ENCODE data around the gene SLX9. TPM values are rescaled to one million over a fixed set of nuclear protein-coding genes. Genes with fewer than 3 reads are reported as not detected.
A peak's percentile ranks its signal among the peaks of the same experiment; 100 is the strongest.

SLX9 gene
- total and polyA plus RNA-seq, 2 experiments from 2014 or later = 25.6 to 35.8 TPM

DNA sequence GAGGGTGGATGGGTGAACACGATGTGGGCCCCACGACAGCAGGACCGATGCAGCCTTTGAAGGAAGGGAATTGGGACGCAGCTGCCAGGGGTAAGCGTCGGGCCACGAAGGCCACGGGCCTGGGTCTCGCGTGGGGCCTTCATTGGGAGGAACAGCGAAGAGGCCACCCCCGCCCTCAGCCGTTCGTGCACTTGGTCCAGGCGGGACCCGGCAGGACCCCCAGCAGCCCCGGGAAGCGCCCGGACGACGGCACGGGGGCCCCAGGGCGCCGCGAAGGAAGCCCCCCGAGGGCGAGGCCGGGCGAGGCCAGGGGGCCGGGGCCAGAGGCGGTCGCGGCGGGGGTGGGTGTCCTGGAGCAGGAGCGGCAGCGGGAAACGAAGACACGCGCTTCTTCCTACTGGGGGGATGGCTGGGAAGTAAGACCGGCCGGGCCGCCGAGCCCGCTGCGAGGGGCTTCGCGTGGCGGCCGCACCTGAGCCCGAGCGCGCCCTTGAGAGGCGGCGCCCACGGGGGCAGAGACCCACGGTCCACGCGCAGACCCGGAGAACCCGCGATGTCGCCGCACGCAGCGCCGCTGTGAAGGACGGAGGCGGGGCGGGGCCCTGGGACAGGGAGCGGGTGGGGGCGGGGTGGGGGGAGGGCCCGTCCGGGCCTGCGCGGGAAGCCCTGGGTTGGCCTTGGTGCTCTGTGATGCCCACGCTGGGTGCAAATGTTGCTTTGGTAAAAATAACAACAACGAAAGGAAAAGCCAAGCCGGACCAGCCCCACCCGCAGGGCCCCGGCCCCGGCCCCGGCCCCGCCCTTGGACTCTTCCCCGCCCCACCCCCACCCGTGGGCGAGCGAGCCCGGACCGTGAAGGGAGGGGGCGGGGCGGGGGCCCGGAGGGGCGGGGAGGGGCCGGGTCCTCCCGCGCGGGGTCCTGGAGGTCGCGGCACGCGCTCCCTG is 78.6 kb downstream of the SLX9 start:
- TF ChIP-seq EZH2phosphoT487 (IDR thresholded peaks at IDR 0.05; ENCODE audit: insufficient read depth, low read depth) = no peak
- TF ChIP-seq EZH2 (IDR thresholded peaks at IDR 0.05; ENCODE audit: insufficient read depth, poor library complexity, severe bottlenecking) = no peak
- Histone ChIP-seq H2AFZ (peak overlapping the region; percentile 68), H3K4me1 (ENCODE audit: insufficient read depth) (0 out of 2 replicates have a peak, but pooled peaks cover 2% of the 10 kb centered on the region), H3K9me2 (ENCODE audit: insufficient read depth) (no peaks in the 10 kb centered on the region), H3F3A (ENCODE audit: insufficient read depth) (no peaks in the 10 kb centered on the region), H3K27me3 (replicated peaks; ENCODE audit: insufficient read depth) (no peaks in the 10 kb centered on the region), H3K9ac (peak overlapping the region; percentile 74), H3K36me3 (ENCODE audit: low read depth) (no peaks in the 10 kb centered on the region), H3K4me2 (ENCODE audit: unreplicated experiment) (peak overlapping the region; percentile 49), H3K4me3 (peak overlapping the region; percentile 69), H3K79me2 (ENCODE audit: insufficient read depth) (no peaks in the 10 kb centered on the region), H3K27ac (no peak overlapping the region), H3K9me3 (ENCODE audit: low read depth) (no peaks in the 10 kb centered on the region), H4K20me1 (ENCODE audit: insufficient read depth) (no peaks in the 10 kb centered on the region)
- DNase-seq = peak; percentile 68
- WGBS, 2 experiments (ENCODE audit: low coverage in 1 of 2, low lambda C conversion rate in 2 of 2, missing lambda C conversion rate in 2 of 2) = 26 to 44% methylated on average over 32 to 74 of the region's 101 CpGs
- in situ Hi-C loops (cut with MboI) = no loop called here

DNA sequence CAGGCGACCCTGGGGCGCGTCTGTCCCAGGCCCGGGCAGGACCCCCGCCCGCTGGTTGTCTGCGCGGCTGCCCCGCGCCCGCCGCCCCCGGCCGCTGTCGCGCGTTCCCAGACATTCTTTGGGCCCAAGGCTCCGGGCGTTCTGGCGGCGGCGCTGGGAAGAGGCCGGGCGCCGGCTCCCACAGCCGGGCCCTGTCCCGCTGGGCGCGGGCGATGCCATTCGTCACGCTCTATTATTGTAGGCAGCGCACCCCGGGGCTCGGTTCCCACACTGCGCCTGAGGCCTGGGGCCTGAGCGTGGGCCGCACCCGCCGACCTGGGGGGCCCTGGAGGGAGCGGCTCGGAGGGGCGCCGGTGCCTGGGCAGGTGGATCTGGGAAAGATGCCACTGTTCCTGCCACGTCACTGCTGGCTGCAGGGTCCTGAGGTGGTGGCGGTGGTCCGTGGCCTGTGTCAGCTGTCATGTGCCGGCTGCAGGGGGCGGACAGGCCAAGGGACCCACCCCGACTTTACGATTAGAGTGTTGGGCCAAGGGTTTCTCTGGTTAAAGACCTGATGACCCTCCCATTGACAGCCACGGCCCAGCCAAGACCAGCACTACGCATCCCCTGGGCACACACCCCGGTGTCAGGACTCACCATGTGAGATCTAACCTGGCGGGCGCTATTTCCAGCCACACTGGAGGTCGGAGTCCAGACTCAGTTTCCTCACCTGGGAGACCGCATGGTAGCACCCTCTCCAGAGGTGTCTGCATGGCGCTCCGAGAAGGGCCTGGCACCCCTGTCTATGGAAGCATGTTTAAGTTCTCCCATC is 79.5 kb downstream of the SLX9 start:
- in situ Hi-C loops (cut with MboI) = no loop called here
- Histone ChIP-seq H2AFZ (peak overlapping the region; percentile 59), H3F3A (ENCODE audit: insufficient read depth) (no peaks in the 10 kb centered on the region), H3K79me2 (ENCODE audit: insufficient read depth) (no peaks in the 10 kb centered on the region), H3K4me3 (peak overlapping the region; percentile 69), H3K9ac (peak overlapping the region; percentile 74), H3K36me3 (ENCODE audit: low read depth) (no peaks in the 10 kb centered on the region), H3K4me1 (ENCODE audit: insufficient read depth) (no peaks in the 10 kb centered on the region), H3K27ac (peak overlapping the region; percentile 14; the same call in 1 of the 2 replicates), H4K20me1 (ENCODE audit: insufficient read depth) (no peaks in the 10 kb centered on the region), H3K27me3 (replicated peaks; ENCODE audit: insufficient read depth) (no peaks in the 10 kb centered on the region), H3K4me2 (ENCODE audit: unreplicated experiment) (no peak overlapping the region), H3K9me2 (ENCODE audit: insufficient read depth) (no peaks in the 10 kb centered on the region), H3K9me3 (ENCODE audit: low read depth) (no peaks in the 10 kb centered on the region)
- DNase-seq = peak; percentile 77
- WGBS, 2 experiments (ENCODE audit: low coverage in 1 of 2, low lambda C conversion rate in 2 of 2, missing lambda C conversion rate in 2 of 2) = 41 to 66% methylated on average over 27 to 53 of the region's 60 CpGs
- TF ChIP-seq EZH2phosphoT487 (IDR thresholded peaks at IDR 0.05; ENCODE audit: insufficient read depth, low read depth) (no peak), EZH2 (IDR thresholded peaks at IDR 0.05; ENCODE audit: insufficient read depth, poor library complexity, severe bottlenecking) (no peak)

DNA sequence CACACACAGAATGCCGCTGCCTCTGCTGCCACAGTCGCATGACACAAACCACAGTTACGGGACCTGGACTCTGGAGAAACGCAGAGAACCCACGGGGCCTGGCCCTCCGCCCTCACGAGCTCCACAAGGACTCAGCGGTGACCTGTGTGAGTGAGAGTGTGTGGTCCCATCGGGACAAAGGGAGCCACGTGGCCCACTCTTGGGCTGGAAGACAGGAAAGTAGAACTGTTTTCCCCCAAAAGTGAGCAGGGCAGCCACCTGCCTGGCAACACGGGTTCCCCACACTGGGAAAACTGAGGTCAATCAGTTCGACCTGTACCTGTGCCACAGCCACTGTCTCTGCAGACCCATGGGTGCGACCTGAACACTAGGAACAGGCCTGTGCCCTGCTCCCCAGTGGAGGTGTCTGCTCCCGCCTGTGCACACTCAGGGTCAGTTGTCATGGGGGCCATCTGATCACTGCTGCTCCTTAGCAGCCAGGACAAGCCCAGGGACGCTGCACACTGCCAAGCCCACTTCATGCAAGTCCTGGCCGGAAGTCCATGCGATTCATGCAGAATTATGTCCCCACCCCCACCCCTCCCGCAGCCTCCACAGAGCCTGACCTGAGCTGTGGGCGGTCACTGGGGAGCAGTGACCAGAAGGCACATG is 80.2 kb downstream of the SLX9 start:
- H3K4me2 ChIP-seq (ENCODE audit: unreplicated experiment) = no peak overlapping the region
- H3K4me3 ChIP-seq = no peak overlapping the region
- H3K9me2 ChIP-seq (ENCODE audit: insufficient read depth) = no peaks in the 10 kb centered on the region
- in situ Hi-C loops (cut with MboI) = no loop called here
- DNase-seq = no peak
- no peaks in the 10 kb centered on the region for H3K79me2 ChIP-seq (ENCODE audit: insufficient read depth)
- no peaks in the 10 kb centered on the region for H3F3A ChIP-seq (ENCODE audit: insufficient read depth)
- 88% methylated on average over 19 of the region's 19 CpGs for WGBS, 2 experiments (ENCODE audit: low coverage in 1 of 2, low lambda C conversion rate in 2 of 2, missing lambda C conversion rate in 2 of 2)
- H3K9ac ChIP-seq = no peak overlapping the region
- no peak for TF ChIP-seq EZH2 (IDR thresholded peaks at IDR 0.05; ENCODE audit: insufficient read depth, poor library complexity, severe bottlenecking)
- no peak for TF ChIP-seq EZH2phosphoT487 (IDR thresholded peaks at IDR 0.05; ENCODE audit: insufficient read depth, low read depth)
- H4K20me1 ChIP-seq (ENCODE audit: insufficient read depth) = no peaks in the 10 kb centered on the region
- no peak overlapping the region for H3K27ac ChIP-seq
- H2AFZ ChIP-seq = no peak overlapping the region
- no peaks in the 10 kb centered on the region for H3K9me3 ChIP-seq (ENCODE audit: low read depth)
- H3K4me1 ChIP-seq (ENCODE audit: insufficient read depth) = no peaks in the 10 kb centered on the region
- no peaks in the 10 kb centered on the region for H3K36me3 ChIP-seq (ENCODE audit: low read depth)
- H3K27me3 ChIP-seq (replicated peaks; ENCODE audit: insufficient read depth) = no peaks in the 10 kb centered on the region

Measured in GM23248 (cell line).